ENCODE results near the gene AHI1. TPM values are rescaled to one million over a fixed set of nuclear protein-coding genes. Genes with fewer than 3 reads are reported as not detected.
A peak's percentile ranks its signal among the peaks of the same experiment; 100 is the strongest.

Gene AHI1
- total and polyA plus RNA-seq, 2 donors (not counting 1 experiment from before 2014, with no cell fraction given), result 14.2 to 22.8 TPM

DNA sequence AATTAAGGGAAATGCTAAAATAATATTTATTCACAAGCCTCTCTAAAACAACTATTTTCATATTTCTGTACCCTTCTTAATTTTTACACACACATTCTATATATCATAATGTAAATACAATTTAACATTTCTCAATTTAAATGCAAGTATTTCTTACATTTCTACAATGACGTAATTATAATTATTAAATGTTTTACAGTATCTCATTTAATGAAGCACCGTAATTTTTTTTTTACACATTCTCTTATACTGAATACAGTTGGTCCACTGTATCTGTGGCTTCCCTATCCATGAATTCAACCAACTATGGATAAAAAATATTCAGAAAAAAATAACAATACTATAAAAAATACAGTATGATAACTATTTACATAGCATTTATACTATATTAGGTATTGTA lies 85.7 kb downstream of the AHI1 start:
- Histone ChIP-seq H3K79me2 (ENCODE audit: control insufficient read depth, insufficient read depth, low read length) (no peaks in the 10 kb centered on the region), H3K4me2 (ENCODE audit: extremely low read depth, insufficient read depth, low read length) (no peak overlapping the region), H3K9ac (ENCODE audit: insufficient read depth, low read length) (no peak overlapping the region)

GRCh38 chr6:135411339-135411738 lies 86.2 kb downstream of the AHI1 start:
- no peak overlapping the region for H3K4me3 ChIP-seq (replicated peaks in 1 of 4; ENCODE audit: control extremely low read depth in 1 of 4, insufficient read depth in 1 of 4, low read depth in 3 of 4, low read length in 4 of 4)
- H2AFZ ChIP-seq (ENCODE audit: low read length), result no peak overlapping the region
- DNase-seq (ENCODE audit: low read depth in 2 of 2), result no peak
- TF ChIP-seq EZH2 (IDR thresholded peaks at IDR 0.05; ENCODE audit: low read length, missing control alignments) (no peak), CTCF (conservative IDR thresholded peaks at IDR 0.05 in 1 of 2, IDR thresholded peaks at IDR 0.05 in 1 of 2; ENCODE audit: low read depth in 1 of 2, low read length in 2 of 2) (peak in 1 of 2 donors; percentile 26)
- no peak overlapping the region for H3K4me2 ChIP-seq (ENCODE audit: extremely low read depth, insufficient read depth, low read length)
- H3K27ac ChIP-seq (ENCODE audit: insufficient read depth, low read length), result no peak overlapping the region
- H3K4me1 ChIP-seq (ENCODE audit: control insufficient read depth, extremely low read depth, insufficient read depth, low read length), result no peaks in the 10 kb centered on the region
- H3K9me3 ChIP-seq (ENCODE audit: control insufficient read depth, insufficient read depth, low read depth, low read length), result no peaks in the 10 kb centered on the region
- H3K36me3 ChIP-seq (ENCODE audit: control insufficient read depth, insufficient read depth, low read length), result peaks cover 2% of the 10 kb centered on the region
- no peaks in the 10 kb centered on the region for H3K27me3 ChIP-seq (ENCODE audit: control insufficient read depth, insufficient read depth, low read length)
- H4K20me1 ChIP-seq (ENCODE audit: control insufficient read depth, extremely low read depth, insufficient read depth, low read length), result no peaks in the 10 kb centered on the region
- H3K79me2 ChIP-seq (ENCODE audit: control insufficient read depth, insufficient read depth, low read length), result no peaks in the 10 kb centered on the region
- H3K9ac ChIP-seq (ENCODE audit: insufficient read depth, low read length), result no peak overlapping the region

More for the DNA sequence above, 85.7 kb downstream of the AHI1 start:
- no peaks in the 10 kb centered on the region for H4K20me1 ChIP-seq (ENCODE audit: control insufficient read depth, extremely low read depth, insufficient read depth, low read length)
- no peak for DNase-seq (ENCODE audit: low read depth in 2 of 2)
- H3K36me3 ChIP-seq (ENCODE audit: control insufficient read depth, insufficient read depth, low read length), result peaks cover 2% of the 10 kb centered on the region
- no peaks in the 10 kb centered on the region for H3K27me3 ChIP-seq (ENCODE audit: control insufficient read depth, insufficient read depth, low read length)
- H3K4me3 ChIP-seq (replicated peaks in 1 of 4; ENCODE audit: control extremely low read depth in 1 of 4, insufficient read depth in 1 of 4, low read depth in 3 of 4, low read length in 4 of 4), result no peak overlapping the region
- H3K4me1 ChIP-seq (ENCODE audit: control insufficient read depth, extremely low read depth, insufficient read depth, low read length), result no peaks in the 10 kb centered on the region
- no peak overlapping the region for H2AFZ ChIP-seq (ENCODE audit: low read length)
- no peaks in the 10 kb centered on the region for H3K9me3 ChIP-seq (ENCODE audit: control insufficient read depth, insufficient read depth, low read depth, low read length)
- no peak overlapping the region for H3K27ac ChIP-seq (ENCODE audit: insufficient read depth, low read length)
- TF ChIP-seq EZH2 (IDR thresholded peaks at IDR 0.05; ENCODE audit: low read length, missing control alignments), result no peak
- no peak for TF ChIP-seq CTCF (conservative IDR thresholded peaks at IDR 0.05 in 1 of 2, IDR thresholded peaks at IDR 0.05 in 1 of 2; ENCODE audit: low read depth in 1 of 2, low read length in 2 of 2)

GRCh38 chr6:135410856-135411255 lies 86.7 kb downstream of the AHI1 start:
- H3K27me3 ChIP-seq (ENCODE audit: control insufficient read depth, insufficient read depth, low read length), result no peaks in the 10 kb centered on the region
- no peak for DNase-seq (ENCODE audit: low read depth in 2 of 2)
- no peak overlapping the region for H3K4me3 ChIP-seq (replicated peaks in 1 of 4; ENCODE audit: control extremely low read depth in 1 of 4, insufficient read depth in 1 of 4, low read depth in 3 of 4, low read length in 4 of 4)
- no peaks in the 10 kb centered on the region for H3K4me1 ChIP-seq (ENCODE audit: control insufficient read depth, extremely low read depth, insufficient read depth, low read length)
- H3K9me3 ChIP-seq (ENCODE audit: control insufficient read depth, insufficient read depth, low read depth, low read length), result no peaks in the 10 kb centered on the region
- TF ChIP-seq CTCF (conservative IDR thresholded peaks at IDR 0.05 in 1 of 2, IDR thresholded peaks at IDR 0.05 in 1 of 2; ENCODE audit: low read depth in 1 of 2, low read length in 2 of 2), result no peak
- TF ChIP-seq EZH2 (IDR thresholded peaks at IDR 0.05; ENCODE audit: low read length, missing control alignments), result no peak
- no peaks in the 10 kb centered on the region for H4K20me1 ChIP-seq (ENCODE audit: control insufficient read depth, extremely low read depth, insufficient read depth, low read length)
- H3K79me2 ChIP-seq (ENCODE audit: control insufficient read depth, insufficient read depth, low read length), result no peaks in the 10 kb centered on the region
- no peak overlapping the region for H2AFZ ChIP-seq (ENCODE audit: low read length)
- peaks cover 2% of the 10 kb centered on the region for H3K36me3 ChIP-seq (ENCODE audit: control insufficient read depth, insufficient read depth, low read length)
- no peak overlapping the region for H3K4me2 ChIP-seq (ENCODE audit: extremely low read depth, insufficient read depth, low read length)
- H3K9ac ChIP-seq (ENCODE audit: insufficient read depth, low read length), result no peak overlapping the region
- no peak overlapping the region for H3K27ac ChIP-seq (ENCODE audit: insufficient read depth, low read length)
